Measurements from ENCODE around the gene INKA2. TPM values are rescaled to one million over a fixed set of nuclear protein-coding genes. Genes with fewer than 3 reads are reported as not detected.

Gene INKA2
- total and polyA plus RNA-seq, 4 donors, result 5.7 to 25.9 (median 15.1) TPM

- H3K9me3 ChIP-seq (ENCODE audit: control insufficient read depth, insufficient read depth, low read length), result no peaks in the 10 kb centered on the region
- no peaks in the 10 kb centered on the region for H3K4me1 ChIP-seq (ENCODE audit: control insufficient read depth, insufficient read depth, low read length)
- no peak overlapping the region for H3K4me3 ChIP-seq (ENCODE audit: low read depth, low read length)
- DNase-seq (ENCODE audit: low read depth in 4 of 6, low spot score in 6 of 6), result no peak
- no peak overlapping the region for H3K27ac ChIP-seq (ENCODE audit: low read depth, low read length)
- peaks cover 7% of the 10 kb centered on the region for H3K36me3 ChIP-seq (ENCODE audit: control insufficient read depth, insufficient read depth, low read length)
- H3K27me3 ChIP-seq (ENCODE audit: control insufficient read depth, insufficient read depth, low read length), result no peaks in the 10 kb centered on the region
Measured at GRCh38 chr1:111696330-111696729, 42.9 kb downstream of the INKA2 start.

- Histone ChIP-seq H3K36me3 (ENCODE audit: control insufficient read depth, insufficient read depth, low read length) (peaks cover 7% of the 10 kb centered on the region), H3K9me3 (ENCODE audit: control insufficient read depth, insufficient read depth, low read length) (no peaks in the 10 kb centered on the region), H3K27me3 (ENCODE audit: control insufficient read depth, insufficient read depth, low read length) (no peaks in the 10 kb centered on the region), H3K4me1 (ENCODE audit: control insufficient read depth, insufficient read depth, low read length) (no peaks in the 10 kb centered on the region), H3K27ac (ENCODE audit: low read depth, low read length) (no peak overlapping the region), H3K4me3 (ENCODE audit: low read depth, low read length) (no peak overlapping the region)
- DNase-seq (ENCODE audit: low read depth in 4 of 6, low spot score in 6 of 6), result no peak
- 100% methylated on average over 1 of the region's 1 CpG for WGBS (ENCODE audit: insufficient coverage)
Measured at GRCh38 chr1:111695801-111696200, 43.4 kb downstream of the INKA2 start.

GRCh38 chr1:111691886-111692285 lies 47.3 kb downstream of the INKA2 start:
- WGBS (ENCODE audit: insufficient coverage), result no CpG with 5 or more reads among the region's 1 CpG
- no peaks in the 10 kb centered on the region for H3K27me3 ChIP-seq (ENCODE audit: control insufficient read depth, insufficient read depth, low read length)
- no peaks in the 10 kb centered on the region for H3K36me3 ChIP-seq (ENCODE audit: control insufficient read depth, insufficient read depth, low read length)
- peaks cover 2% of the 10 kb centered on the region for H3K9me3 ChIP-seq (ENCODE audit: control insufficient read depth, insufficient read depth, low read length)
- no peak for DNase-seq (ENCODE audit: low read depth in 4 of 6, low spot score in 6 of 6)
- H3K4me3 ChIP-seq (ENCODE audit: low read depth, low read length), result no peak overlapping the region
- H3K27ac ChIP-seq (ENCODE audit: low read depth, low read length), result no peak overlapping the region
- H3K4me1 ChIP-seq (ENCODE audit: control insufficient read depth, insufficient read depth, low read length), result peaks cover 3% of the 10 kb centered on the region

- Histone ChIP-seq H3K27me3 (ENCODE audit: control insufficient read depth, insufficient read depth, low read length) (no peaks in the 10 kb centered on the region), H3K4me3 (ENCODE audit: low read depth, low read length) (no peak overlapping the region), H3K9me3 (ENCODE audit: control insufficient read depth, insufficient read depth, low read length) (peaks cover 2% of the 10 kb centered on the region), H3K27ac (ENCODE audit: low read depth, low read length) (peak overlapping the region; percentile 29), H3K36me3 (ENCODE audit: control insufficient read depth, insufficient read depth, low read length) (no peaks in the 10 kb centered on the region), H3K4me1 (ENCODE audit: control insufficient read depth, insufficient read depth, low read length) (peaks cover 3% of the 10 kb centered on the region)
- DNase-seq (ENCODE audit: low read depth in 4 of 6, low spot score in 6 of 6), result peak; percentile 28 to 92 (median 59)
Measured at GRCh38 chr1:111690306-111690617, 48.9 kb downstream of the INKA2 start.

Small RNA genes within 50 kb of the gene (small RNA-seq; reads per million reads assigned to genes)
- gene INKA2 (ENCODE audit: low replicate concordance), result 0.30 reads per million, percentile 28 among the genes with 10 or more reads in this experiment

Other genes with a start within 250 kb of the INKA2 start
- 10 to 100 TPM in 1 of 2 donors, 1 to 10 TPM in 1; 7.2 to 11.1 TPM for gene ADORA3, start 235.8 kb downstream of the INKA2 start, total RNA-seq
- 10 to 100 TPM; 10.4 to 14.5 TPM for gene ADORA3, start 235.8 kb downstream of the INKA2 start, polyA plus RNA-seq (ENCODE audit: insufficient read length in 2 of 2)
- 1 to 10 TPM; 2.4 to 9.5 TPM for gene TMIGD3, start 235.8 kb downstream of the INKA2 start, total RNA-seq
- gene TMIGD3, start 235.8 kb downstream of the INKA2 start, polyA plus RNA-seq (ENCODE audit: insufficient read length in 2 of 2), result 1 to 10 TPM; 5.8 to 6.0 TPM
- 10 to 100 TPM; 29.3 to 54.2 TPM for gene RAP1A, start 119.6 kb downstream of the INKA2 start, total RNA-seq
- gene RAP1A, start 119.6 kb downstream of the INKA2 start, polyA plus RNA-seq (ENCODE audit: insufficient read length in 2 of 2), result 10 to 100 TPM; 61.6 to 84.4 TPM
- 10 to 100 TPM; 16.1 to 17.4 TPM for gene DDX20, start 16.5 kb upstream of the INKA2 start, total RNA-seq
- 10 to 100 TPM; 12.6 to 18.5 TPM for gene DDX20, start 16.5 kb upstream of the INKA2 start, polyA plus RNA-seq (ENCODE audit: insufficient read length in 2 of 2)

Measured in spinal cord (tissue), 10 donors.